ENCODE results near the gene RNF213.
"Not testable (repeated sequence)": the region's sequence is repeated elsewhere in the genome, so short reads cannot be mapped to it uniquely, and the experiment has no call there.

Gene RNF213

DNA sequence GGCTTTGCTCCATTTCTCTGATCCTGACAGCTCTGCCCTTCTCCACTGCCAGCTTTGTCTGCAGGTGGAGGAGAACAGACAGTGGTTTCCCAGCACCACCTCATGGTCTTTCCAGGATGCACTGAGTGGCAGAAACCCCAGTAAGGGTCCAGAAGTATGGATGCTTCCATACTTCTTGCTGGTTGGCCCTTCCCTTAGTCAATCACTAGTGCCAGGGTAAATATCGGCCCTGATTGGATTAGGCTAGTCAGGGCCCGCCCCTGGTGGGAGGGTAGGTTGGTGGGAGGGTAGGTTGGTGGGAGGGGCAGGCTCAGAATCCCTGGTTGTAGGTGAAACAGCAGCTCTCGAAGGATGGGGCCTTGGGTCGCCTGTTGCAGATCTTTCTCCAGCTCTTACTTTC lies 10.2 kb downstream of the RNF213 start:
- no peak for DNase-seq (ENCODE audit: low read depth)

DNA sequence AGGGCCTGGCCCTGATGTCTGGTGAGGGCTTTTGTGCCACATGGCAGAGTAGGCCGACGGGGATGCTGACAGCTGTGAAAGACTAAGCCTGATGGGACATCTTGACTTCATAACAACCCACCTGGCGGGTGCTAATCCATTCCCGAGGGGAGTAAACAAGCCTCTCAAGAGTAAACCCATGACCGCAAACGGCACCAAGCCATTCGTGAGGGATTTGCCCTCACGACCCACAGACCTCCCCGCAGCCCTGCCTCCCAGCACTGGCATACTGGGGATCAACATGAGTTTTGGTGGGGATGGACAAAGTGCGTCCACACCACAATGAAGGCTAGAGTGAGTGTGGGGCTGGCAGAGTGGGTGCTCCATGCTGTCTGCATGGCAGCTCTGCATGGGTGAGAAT lies 11.7 kb downstream of the RNF213 start:
- no peak for DNase-seq (ENCODE audit: low read depth)

- no peak for DNase-seq (ENCODE audit: low read depth)
These were observed 13.7 kb downstream of the RNF213 start for GRCh38 chr17:80274331-80274730.

DNA sequence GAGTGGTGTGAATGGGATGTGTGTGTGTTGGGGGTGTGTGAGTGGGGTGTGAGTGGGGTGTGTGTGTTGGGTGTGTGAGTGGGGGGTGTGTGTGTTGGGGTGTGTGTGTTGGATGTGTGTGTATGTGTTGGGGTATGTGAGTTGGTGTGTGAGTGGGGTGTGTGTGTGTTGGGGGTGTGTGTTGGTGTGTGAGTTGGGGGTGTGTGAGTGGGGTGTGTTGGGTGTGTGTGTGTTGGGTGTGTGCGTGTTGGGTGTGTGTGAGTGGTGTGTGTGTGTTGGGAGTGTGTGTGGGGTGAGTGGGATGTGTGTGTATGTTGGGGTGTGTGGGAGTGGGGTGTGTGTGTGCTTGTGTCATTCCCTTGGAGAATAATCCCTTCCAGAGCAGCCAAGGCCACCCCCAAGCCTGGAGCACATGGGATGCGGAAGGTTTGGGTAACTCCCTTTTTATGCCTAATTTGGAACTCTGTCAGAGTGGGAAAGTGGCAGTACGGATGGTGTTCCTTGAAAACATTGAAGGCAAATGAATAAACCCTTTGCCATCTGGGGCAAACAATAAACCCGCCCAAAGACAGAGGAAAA lies 14.3 kb downstream of the RNF213 start:
- no peak for DNase-seq (ENCODE audit: low read depth)

GRCh38 chr17:80275857-80276256 lies 15.2 kb downstream of the RNF213 start:
- not testable (repeated sequence) for DNase-seq (ENCODE audit: low read depth)

GRCh38 chr17:80277751-80278671 lies 17.4 kb downstream of the RNF213 start:
- DNase-seq (ENCODE audit: low read depth) = no peak

DNA sequence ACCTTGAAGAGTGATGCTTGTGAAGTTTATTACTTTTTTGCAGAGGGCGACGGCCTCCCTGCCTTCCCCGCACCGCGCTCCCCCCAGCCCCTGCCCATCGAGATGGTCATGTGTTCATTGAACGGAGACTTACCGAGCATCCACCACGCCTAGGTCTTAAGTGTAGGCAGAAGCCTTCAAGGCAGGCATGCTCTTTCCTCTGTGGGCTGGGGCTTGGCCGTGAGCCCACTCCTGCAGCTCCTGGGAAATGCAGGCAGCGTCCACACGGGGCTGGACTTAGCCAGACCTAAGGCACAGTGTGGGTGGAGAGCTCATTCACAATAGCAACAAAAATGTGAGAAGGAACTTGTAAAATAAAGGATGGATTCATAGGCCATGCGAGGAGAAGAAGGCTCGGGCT lies 19.2 kb downstream of the RNF213 start:
- no peak for DNase-seq (ENCODE audit: low read depth)

DNA sequence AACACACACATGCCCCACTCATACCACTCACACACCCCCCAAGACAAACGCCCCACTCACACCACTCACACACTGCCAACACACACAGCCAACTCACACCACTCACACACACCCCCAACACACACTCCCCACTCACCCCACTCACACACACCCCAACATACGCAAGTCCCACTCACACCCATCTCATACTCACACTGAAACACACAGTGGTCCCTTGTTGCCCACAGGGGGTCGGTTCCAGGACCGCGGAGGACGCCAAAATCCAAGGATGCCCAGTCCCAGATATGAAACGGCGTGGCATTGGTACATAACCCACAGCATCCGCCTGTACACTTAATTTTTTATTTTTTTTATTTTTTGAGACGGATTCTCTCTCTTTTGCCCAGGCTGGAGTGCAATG lies 20.9 kb downstream of the RNF213 start:
- DNase-seq (ENCODE audit: low read depth) = no peak

GRCh38 chr17:80283116-80283852 lies 22.6 kb downstream of the RNF213 start:
- DNase-seq (ENCODE audit: low read depth) = no peak

DNA sequence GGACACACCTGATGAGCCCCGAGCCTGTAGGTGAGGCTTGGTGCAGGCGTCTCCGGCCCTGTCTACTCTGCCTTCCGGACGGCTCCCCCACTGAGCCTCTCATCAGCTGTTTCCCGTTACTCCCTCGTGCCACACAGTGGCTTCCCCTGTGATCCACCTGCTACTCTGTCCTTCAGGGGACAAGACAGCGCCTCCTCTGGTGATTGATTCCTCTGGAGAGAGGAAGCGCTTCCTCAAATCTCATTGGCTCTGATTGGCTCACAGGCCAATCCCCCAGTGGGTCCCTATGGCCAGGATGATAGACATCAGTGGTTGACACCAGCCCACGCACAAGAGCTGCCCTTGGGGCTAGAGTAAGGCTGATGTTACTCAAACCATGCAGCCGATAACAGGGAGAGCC lies 24.0 kb downstream of the RNF213 start:
- DNase-seq (ENCODE audit: low read depth) = no peak

GRCh38 chr17:80285237-80285920 lies 24.7 kb downstream of the RNF213 start:
- no peak for DNase-seq (ENCODE audit: low read depth)

DNA sequence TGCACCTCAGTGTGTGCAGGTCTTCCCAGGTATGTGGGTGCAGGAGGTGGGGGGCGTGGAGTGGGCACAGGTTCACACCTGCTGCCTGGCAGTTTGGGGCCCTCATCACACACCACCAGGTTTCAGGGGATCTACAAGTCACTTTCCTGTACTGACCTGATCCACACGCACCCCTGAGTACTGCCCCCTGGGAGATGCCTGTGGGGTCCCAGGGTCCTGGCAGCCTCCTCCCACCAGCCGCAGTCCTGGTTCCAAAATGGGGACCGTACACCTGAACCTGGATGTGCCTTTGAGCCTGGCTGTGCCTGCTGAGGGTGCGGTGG lies 25.9 kb downstream of the RNF213 start:
- DNase-seq (ENCODE audit: low read depth) = no peak

DNA sequence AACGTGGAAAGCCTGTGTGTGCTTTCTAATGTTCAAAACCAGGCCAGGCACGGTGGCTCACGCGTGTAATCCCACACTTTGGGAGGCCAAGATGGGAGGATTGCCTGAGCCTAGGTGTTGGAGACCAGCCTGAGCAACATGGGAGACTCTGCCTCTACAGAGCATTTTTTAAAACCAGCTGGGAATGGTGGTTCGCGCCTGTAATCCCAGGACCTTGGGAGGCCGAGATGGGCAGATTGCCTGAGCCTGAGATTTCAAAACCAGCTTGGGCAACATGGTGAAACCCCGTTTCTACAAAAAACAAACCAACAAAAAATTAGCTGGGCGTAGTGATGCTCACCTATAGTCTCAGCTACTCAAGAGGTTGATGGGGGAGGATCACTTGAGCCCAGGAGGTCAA lies 26.4 kb downstream of the RNF213 start:
- no peak for DNase-seq (ENCODE audit: low read depth)

GRCh38 chr17:80287806-80288567 lies 27.3 kb downstream of the RNF213 start:
- DNase-seq (ENCODE audit: low read depth) = no peak

GRCh38 chr17:80289616-80290015 lies 29.0 kb downstream of the RNF213 start:
- no peak for DNase-seq (ENCODE audit: low read depth)

DNA sequence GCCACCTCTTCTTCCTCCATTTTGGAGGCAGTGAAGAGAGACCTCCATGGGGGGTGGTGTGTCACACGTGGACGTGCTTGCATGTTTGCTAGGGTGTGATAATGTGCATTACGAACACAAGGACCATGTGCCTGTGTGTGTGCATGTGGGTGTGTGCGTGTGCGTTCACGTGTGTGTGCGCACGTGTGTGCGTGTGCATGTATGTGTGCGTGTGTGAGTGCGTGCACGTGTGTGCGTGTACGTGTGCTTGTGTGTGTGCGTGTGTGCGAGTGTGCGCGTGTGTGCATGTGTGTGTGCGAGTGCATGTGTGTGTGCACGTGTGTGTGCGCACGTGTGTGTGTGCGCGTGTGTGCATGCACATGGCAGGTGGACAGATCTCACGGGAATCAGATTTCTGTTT lies 29.5 kb downstream of the RNF213 start:
- no peak for DNase-seq (ENCODE audit: low read depth)

- no peak for DNase-seq (ENCODE audit: low read depth)
These were observed 30.6 kb downstream of the RNF213 start for GRCh38 chr17:80291260-80291659.

- DNase-seq (ENCODE audit: low read depth) = no peak
These were observed 31.2 kb downstream of the RNF213 start for GRCh38 chr17:80291691-80292487.

GRCh38 chr17:80292521-80292971 lies 31.9 kb downstream of the RNF213 start:
- no peak for DNase-seq (ENCODE audit: low read depth)

DNA sequence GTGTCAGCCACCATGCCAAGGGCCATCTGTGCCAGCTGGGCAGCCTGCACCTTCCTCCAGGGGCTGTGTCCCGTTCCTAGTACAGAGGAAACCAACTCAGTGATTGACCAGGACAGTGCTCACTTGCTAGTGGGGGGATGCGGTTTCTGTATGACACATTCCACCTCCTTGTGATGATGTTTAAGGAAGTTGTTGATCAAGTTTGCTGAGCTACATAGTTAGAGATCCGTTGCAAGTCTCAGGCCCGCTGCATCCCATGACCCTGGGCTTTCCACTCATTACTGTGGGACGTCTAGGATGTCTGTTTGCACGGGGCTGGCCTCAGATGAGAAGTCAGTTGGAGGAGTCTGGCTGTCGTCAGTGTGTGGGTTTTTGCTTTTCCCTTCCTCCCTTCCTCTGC lies 33.6 kb downstream of the RNF213 start:
- DNase-seq (ENCODE audit: low read depth) = no peak

DNA sequence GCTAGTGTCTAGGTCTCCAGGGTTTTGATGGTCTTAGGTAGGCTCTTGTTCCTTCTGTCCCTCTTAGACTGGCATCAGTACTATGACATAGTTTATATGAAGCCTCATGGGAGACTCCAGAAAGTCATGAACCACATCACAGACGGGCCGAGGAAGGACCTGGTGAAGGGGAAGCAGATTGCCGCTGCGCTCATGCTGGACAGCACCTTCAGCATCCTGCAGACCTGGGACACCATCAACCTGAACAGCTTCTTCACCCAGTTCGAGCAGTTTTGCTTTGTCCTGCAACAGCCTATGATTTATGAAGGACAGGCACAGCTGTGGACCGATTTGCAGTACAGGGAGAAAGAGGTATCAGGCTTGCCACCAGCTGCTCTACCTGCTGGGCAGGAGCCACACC lies 34.0 kb downstream of the RNF213 start:
- no peak for DNase-seq (ENCODE audit: low read depth)

All from T-helper 22 cell (primary cell).